ENCODE data around the gene STAT3. TPM values are rescaled to one million over a fixed set of nuclear protein-coding genes. Genes with fewer than 3 reads are reported as not detected.
A peak's percentile ranks its signal among the peaks of the same experiment; 100 is the strongest.

Gene STAT3
- polyA plus RNA-seq, 3 donors from 2014 or later: 110 to 205 (median 127) TPM

DNA sequence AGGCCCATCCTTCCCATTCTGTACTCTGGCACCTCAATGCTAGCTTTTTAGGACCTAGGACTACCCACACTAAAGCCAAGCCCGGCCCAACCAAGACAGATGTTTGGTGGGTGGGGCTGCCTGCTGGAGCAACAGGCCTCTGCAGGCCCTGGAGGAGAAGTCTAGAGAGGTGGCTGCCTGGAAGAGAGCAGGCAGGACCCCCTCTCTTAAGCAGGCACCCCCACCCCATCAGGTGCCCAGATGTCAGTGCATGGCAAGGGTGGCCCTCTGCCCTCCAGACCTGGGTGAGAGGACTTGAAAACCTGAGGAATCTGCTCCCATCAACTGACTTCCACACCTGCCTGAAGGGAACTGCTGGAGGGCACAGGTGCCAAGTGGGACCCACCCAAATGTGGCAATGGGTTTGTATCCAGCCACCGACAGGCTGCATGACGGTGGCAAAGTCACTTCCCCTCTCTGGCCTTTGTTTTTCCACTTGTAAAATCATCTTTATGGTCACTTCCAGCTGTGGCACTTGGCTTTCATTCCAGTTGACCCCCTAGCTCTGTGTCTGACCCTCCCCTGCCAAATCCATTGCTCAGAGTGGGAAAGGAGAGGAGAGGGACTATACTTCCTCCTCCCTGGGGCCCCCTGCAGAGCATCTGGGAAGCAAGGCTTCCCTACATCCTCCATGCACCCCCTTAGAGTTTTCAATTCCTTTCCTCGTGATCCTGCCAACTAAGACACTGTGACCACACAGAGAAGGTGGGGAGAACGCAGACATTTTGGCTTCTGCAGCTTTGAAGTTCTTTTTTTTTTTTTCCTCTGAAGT, 101.6 kb downstream of the STAT3 start:
- H3K27me3 Mint-ChIP-seq (ENCODE audit: low read depth in 3 of 3): peaks cover 1 to 2% (median 2%) of the 10 kb centered on the region in 3 donors
- DNase-seq: no peak
- H3K36me3 Mint-ChIP-seq: peaks cover 0 to 2% (median 0%) of the 10 kb centered on the region in 3 donors
- no peaks in the 10 kb centered on the region for H3K9me3 Mint-ChIP-seq
- H3K27ac Mint-ChIP-seq: peak overlapping the region; percentile 89 to 96 (median 94)
- H3K4me1 Mint-ChIP-seq: peaks cover 37 to 48% of the 10 kb centered on the region in 2 donors
- H3K4me3 Mint-ChIP-seq: peak overlapping the region; percentile 86 to 92 (median 88)

DNA sequence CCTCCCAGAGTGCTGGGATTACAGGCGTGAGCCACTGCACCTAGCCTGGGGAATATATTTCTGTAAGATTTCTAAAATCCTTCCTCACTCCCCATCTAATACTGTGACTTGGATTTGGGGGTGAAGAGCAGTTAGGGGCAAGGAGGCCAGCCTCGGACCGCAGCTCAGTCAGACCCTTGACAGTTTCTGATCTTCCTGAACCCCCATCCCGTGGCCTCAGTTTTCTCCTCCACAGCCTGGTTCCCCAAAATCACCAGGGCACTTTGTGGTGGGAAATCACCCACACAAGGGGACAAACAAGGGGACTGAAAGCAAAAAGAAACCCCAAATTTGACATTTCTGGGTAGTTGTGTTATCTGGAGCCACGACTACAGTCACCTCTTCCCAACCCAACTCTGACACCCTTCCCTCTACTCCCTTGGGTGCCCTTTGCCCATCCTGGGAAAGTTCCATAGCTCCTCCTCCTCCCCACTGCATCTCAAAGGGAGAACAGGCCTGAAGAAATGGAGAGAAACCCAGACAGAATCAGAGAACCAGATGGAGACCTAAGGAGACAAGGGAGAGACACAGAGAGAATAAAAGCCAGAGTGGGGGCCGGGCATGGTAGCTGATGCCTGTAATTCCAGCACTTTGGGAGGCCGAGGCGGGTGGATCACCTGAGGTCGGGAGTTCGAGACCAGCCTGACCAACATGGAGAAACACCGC, 102.7 kb downstream of the STAT3 start:
- no peaks in the 10 kb centered on the region for H3K9me3 Mint-ChIP-seq
- H3K27me3 Mint-ChIP-seq (ENCODE audit: low read depth in 3 of 3): peaks cover 1 to 2% (median 2%) of the 10 kb centered on the region in 3 donors
- H3K27ac Mint-ChIP-seq: no peak overlapping the region
- no peak for DNase-seq
- H3K4me1 Mint-ChIP-seq: peaks cover 32 to 37% of the 10 kb centered on the region in 2 donors
- H3K36me3 Mint-ChIP-seq: no peaks in the 10 kb centered on the region
- H3K4me3 Mint-ChIP-seq: peak overlapping the region in 3 of 5 donors; percentile 6 to 41 (median 21)

DNA sequence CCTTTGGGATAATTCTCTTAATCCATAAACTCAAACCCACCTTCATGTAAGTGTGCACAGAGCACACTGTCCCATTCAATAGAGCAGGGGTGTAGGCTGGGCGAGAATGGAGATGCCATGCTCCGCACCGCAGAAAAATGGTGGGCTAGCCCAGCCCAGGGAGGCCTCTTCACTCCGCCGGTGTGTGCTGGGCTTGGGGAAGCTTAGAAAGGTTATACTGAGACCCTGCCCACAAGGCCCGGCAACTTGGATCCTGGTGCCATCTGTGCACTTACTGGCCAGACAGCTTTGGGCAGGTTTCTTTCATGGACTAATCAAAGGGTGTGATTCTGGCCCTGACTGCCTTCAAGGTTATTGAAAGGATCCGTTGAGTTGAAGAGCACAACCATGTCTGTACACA, 103.7 kb downstream of the STAT3 start:
- Mint-ChIP-seq H3K27ac (no peak overlapping the region), H3K36me3 (no peaks in the 10 kb centered on the region), H3K4me3 (no peak overlapping the region), H3K9me3 (no peaks in the 10 kb centered on the region), H3K27me3 (ENCODE audit: low read depth in 3 of 3) (peaks cover 2 to 3% (median 2%) of the 10 kb centered on the region in 3 donors), H3K4me1 (peaks cover 26 to 28% of the 10 kb centered on the region in 2 donors)
- DNase-seq: no peak

DNA sequence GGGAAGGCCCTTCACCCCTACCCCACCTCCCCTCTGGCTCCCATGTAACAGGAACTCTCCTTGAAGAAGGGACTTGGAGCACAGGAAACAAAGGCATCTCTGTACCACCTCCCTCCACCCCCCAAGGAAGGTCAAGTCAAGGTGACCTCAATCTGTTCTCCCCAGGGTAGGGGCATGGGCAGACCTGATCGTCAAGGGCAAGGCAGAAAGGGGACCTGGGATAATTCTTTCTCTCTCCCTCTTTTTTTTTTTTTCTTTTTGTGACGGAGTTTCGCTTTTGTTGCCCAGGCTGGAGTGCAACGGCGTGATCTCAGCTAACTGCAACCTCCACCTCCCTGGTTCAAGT, 104.2 kb downstream of the STAT3 start:
- H3K36me3 Mint-ChIP-seq: no peaks in the 10 kb centered on the region
- no peak overlapping the region for H3K27ac Mint-ChIP-seq
- no peak overlapping the region for H3K4me3 Mint-ChIP-seq
- peaks cover 21 to 22% of the 10 kb centered on the region in 2 donors for H3K4me1 Mint-ChIP-seq
- H3K27me3 Mint-ChIP-seq (ENCODE audit: low read depth in 3 of 3): peaks cover 0 to 3% (median 2%) of the 10 kb centered on the region in 3 donors
- H3K9me3 Mint-ChIP-seq: no peaks in the 10 kb centered on the region
- no peak for DNase-seq

DNA sequence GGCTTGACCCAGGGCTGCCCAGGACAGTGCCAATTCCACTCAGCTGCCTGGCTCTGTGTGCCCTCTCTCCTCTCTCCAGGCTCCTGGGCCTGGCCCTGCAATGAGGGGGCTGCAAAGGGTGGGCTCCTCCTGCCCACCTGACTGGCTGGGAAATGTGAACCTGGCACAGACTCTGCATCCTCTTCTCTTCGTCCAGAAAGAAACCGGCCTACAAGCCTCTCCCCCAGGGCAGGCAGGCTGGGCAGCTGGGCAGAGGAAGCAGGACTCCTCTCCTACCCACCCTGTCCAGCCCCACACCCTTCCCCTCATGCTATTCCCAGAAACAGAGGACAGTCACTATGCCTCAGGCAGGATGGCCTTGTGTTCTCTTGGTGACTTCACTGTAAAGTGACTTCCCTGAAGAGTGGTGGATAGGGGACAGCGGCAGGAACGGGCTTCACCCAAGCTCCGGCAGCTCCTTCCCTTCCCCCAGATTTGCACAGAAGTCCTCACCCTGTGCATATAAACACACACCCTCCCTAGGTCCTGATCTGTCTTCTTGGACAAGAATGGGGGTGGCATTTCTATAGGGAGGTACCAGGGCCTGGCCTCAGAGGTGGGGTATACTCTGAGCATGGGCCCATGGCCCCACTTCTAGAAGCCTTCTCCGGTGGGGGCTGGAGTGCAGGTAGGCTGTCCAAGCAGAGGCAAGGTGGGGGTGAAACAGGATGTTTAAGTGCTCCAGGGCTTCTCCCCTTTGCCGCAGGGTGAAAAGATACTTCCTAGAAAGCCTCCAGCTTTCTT, 104.8 kb downstream of the STAT3 start:
- H3K27ac Mint-ChIP-seq: no peak overlapping the region
- no peak for DNase-seq
- peaks cover 20% of the 10 kb centered on the region in 2 donors for H3K4me1 Mint-ChIP-seq

DNA sequence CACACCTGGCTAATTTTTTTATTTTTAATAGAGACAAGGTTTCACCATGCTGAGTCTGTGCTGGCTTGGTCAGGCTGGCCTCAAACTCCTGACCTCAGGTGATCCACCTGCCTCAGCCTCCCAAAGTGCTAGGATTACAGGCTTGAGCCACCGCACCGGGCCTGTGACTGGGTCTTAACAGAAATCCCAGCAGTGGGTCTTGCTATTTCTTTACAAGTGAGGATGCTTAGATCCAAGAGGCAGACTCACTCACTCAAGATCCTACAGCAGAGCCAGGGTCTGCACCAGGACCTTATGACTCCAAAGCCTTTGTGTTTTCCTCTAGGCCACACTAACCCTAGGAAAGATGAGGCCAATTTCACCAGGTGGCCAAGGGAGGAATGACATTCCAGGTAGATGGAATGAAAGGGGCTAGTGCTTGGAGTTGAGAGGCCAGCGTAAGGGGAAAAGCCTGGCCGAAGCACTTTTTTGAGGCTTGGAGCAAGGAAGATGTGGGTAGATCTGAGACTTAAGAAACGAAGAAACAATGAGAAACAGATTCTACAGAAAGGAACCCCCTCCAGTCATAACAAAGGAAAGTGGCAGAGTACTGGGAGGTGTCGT, 105.7 kb downstream of the STAT3 start:
- no peak overlapping the region for H3K27ac Mint-ChIP-seq
- no peaks in the 10 kb centered on the region for H3K9me3 Mint-ChIP-seq
- no peak overlapping the region for H3K4me3 Mint-ChIP-seq
- no peaks in the 10 kb centered on the region for H3K36me3 Mint-ChIP-seq
- DNase-seq: no peak
- peaks cover 21 to 22% of the 10 kb centered on the region in 2 donors for H3K4me1 Mint-ChIP-seq
- H3K27me3 Mint-ChIP-seq (ENCODE audit: low read depth in 3 of 3): peaks cover 0 to 6% (median 2%) of the 10 kb centered on the region in 3 donors

More for the DNA sequence above, 104.8 kb downstream of the STAT3 start:
- Mint-ChIP-seq H3K36me3 (no peaks in the 10 kb centered on the region), H3K27me3 (ENCODE audit: low read depth in 3 of 3) (peaks cover 0 to 3% (median 2%) of the 10 kb centered on the region in 3 donors), H3K9me3 (no peaks in the 10 kb centered on the region), H3K4me3 (no peak overlapping the region)

DNA sequence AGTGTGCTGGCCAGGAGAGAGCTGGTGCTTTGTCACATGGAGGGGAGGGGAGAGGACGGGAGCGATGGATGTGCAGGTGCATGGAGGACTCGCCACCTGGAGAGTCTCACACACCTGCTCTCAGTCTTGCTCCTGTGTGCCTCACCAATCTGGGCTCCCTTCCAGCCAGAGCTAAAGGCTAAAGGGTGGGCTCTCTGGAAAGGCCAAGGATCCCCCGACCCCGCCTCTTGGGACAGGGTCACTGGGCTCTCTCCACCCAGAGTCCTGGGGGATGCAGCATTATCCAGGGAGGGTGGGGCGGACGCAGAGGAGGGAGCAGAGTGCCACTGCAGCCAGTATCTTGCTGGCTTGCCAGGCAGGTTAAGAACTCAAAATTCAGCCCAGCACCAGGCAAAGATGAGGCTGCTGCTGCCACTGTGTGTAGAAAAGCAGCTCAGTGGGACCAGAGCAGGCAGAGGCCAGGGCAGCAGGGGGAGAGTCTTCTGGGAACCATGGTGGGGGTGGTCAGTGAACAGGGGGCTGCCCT, 106.6 kb downstream of the STAT3 start:
- no peak overlapping the region for H3K4me3 Mint-ChIP-seq
- DNase-seq: no peak
- no peaks in the 10 kb centered on the region for H3K9me3 Mint-ChIP-seq

DNA sequence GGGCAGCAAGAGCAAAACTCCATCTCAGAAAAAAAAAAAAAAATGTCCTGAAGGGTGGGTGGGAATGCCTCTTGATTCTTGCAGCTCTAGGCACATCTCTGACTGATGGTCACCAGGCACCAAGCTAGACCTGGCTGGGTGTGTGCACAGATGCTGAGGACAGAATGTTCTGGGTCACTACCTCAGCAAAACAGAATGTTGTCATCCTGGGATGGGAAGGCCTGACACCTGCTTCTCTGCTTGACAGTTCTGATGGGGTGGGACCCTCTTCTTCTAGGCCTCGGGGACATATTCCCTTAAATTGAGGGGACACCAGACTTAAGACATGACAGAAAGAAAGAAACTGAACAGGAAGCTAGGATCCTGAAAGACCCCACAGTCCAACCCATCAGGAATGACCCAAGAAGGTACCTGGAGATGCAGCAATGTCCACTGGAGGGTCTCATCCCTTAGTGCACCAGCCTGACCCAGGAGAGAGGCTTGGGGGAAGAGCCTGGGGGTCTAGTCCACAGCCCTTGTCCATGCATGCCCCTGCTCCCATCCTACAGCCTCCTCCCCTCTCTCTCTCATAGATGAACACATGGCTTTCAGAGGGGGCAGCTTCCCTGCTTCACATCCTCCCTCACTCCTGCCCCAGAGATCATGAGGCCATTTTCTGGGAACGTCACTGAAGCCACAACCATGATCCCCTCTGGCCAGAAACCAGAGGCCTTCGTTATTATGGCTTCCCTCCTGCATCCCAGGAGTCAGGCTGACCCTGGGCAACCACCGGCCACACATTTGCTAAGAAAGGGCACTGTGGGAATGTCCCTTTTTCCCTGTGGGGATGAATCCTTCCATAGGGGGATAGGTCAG, 108.2 kb downstream of the STAT3 start:
- H3K4me3 Mint-ChIP-seq: peak overlapping the region in 1 of 5 donors; percentile 18
- H3K36me3 Mint-ChIP-seq: peaks cover 0 to 3% (median 0%) of the 10 kb centered on the region in 3 donors
- no peak overlapping the region for H3K27ac Mint-ChIP-seq
- H3K27me3 Mint-ChIP-seq (ENCODE audit: low read depth in 3 of 3): peaks cover 3 to 10% (median 5%) of the 10 kb centered on the region in 3 donors
- peaks cover 21 to 23% of the 10 kb centered on the region in 2 donors for H3K4me1 Mint-ChIP-seq
- H3K9me3 Mint-ChIP-seq: no peaks in the 10 kb centered on the region
- DNase-seq: no peak

More for the DNA sequence above, 106.6 kb downstream of the STAT3 start:
- H3K36me3 Mint-ChIP-seq: no peaks in the 10 kb centered on the region
- peaks cover 20 to 21% of the 10 kb centered on the region in 2 donors for H3K4me1 Mint-ChIP-seq
- H3K27ac Mint-ChIP-seq: peak overlapping the region in 1 of 6 donors; percentile 12
- peaks cover 0 to 5% (median 2%) of the 10 kb centered on the region in 3 donors for H3K27me3 Mint-ChIP-seq (ENCODE audit: low read depth in 3 of 3)

DNA sequence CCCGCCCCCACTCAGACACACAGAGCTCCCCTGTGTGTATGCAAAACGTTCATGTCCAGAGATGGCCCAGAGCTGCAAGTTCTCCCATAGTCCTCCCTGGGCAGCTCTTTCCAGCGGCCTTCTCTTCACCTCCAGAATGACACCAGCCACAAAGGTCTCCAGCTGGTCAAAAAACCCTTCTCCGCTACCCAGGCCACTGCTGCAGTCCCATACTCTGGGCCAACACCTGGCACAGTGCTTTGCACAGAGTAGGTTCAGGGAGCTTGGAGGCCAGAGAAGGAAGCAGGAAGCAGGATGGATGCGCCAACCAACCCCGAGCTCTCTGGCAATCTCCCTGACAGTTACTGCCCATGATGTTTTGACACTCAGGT, 110.9 kb downstream of the STAT3 start:
- H3K9me3 Mint-ChIP-seq: no peaks in the 10 kb centered on the region
- DNase-seq: no peak
- H3K4me1 Mint-ChIP-seq: peaks cover 46 to 49% of the 10 kb centered on the region in 2 donors
- H3K27me3 Mint-ChIP-seq (ENCODE audit: low read depth in 3 of 3): peaks cover 3 to 18% (median 5%) of the 10 kb centered on the region in 3 donors
- H3K4me3 Mint-ChIP-seq: peak overlapping the region; percentile 74 to 88 (median 78)
- H3K36me3 Mint-ChIP-seq: peaks cover 0 to 3% (median 0%) of the 10 kb centered on the region in 3 donors
- peak overlapping the region; percentile 53 to 80 (median 72) for H3K27ac Mint-ChIP-seq

DNA sequence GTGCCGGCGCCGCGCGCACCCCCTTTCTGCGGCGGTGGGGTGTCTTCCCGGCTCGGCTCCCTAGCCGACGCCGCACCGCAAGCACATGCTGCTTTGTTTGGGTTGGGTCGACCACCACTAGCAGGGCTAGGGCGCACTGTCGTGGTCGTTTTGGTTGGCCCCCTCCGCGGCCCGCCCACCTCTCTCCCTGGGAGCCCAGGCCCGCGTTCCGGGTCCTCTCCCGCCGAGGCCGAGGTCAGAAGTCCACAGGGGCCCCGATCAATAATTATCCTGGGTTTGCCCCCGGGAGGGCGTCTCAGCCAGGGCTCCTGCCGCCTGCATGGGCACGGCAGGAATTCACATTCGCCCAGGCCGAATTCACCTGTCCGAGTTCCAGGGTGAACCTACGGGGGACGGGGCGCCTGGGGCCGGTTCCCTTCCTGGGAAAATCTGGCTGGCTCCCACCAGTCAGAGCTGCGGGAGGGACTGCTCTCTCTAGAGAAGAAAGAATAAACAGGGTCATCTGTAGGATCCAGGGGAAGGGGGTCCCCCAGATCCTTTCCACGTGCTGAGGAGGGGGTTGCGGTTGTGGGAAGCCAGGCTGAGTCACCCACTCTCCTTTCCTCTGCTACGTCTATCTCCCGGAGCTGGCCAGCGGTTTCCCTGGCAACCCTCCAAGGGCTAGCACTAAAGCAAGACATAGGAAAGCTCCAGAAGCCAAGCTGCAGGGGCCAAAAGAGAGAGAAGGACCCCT, 111.5 kb downstream of the STAT3 start:
- Mint-ChIP-seq H3K27ac (peak overlapping the region; percentile 55 to 80 (median 72)), H3K9me3 (no peaks in the 10 kb centered on the region), H3K4me3 (peak overlapping the region; percentile 74 to 88 (median 78)), H3K4me1 (peaks cover 51 to 55% of the 10 kb centered on the region in 2 donors), H3K27me3 (ENCODE audit: low read depth in 3 of 3) (peaks cover 3 to 18% (median 5%) of the 10 kb centered on the region in 3 donors), H3K36me3 (peaks cover 0 to 3% (median 0%) of the 10 kb centered on the region in 3 donors)
- no peak for DNase-seq

DNA sequence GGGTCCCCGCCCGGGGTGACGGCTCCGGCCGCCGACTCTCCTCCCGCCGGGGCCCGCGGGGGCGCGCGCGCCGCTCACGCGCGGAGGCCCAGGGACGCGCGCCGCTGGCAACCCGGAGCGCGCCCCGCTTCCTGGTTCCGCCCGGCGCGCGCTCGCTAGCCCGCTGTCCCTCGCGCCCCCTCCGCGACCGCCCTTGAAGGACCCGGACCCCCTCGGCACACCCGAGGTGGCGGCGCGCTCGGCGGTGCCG, 112.0 kb downstream of the STAT3 start, which contains the start of gene STAT5B:
STAT5B (minus strand) TSS at position 33 of the 250 bp plus-strand sequence. CDS start 44,264 bp downstream, outside the sequence.
- Mint-ChIP-seq H3K9me3 (no peaks in the 10 kb centered on the region), H3K4me1 (peaks cover 56 to 60% of the 10 kb centered on the region in 2 donors), H3K4me3 (peak within 1 kb of the TSS; percentile 93 to 100 (median 96)), H3K27ac (peak within 1 kb of the TSS; percentile 90 to 99 (median 97)), H3K27me3 (ENCODE audit: low read depth in 3 of 3) (peaks cover 3 to 18% (median 5%) of the 10 kb centered on the region in 3 donors), H3K36me3 (peaks cover 0 to 3% (median 0%) of the 10 kb centered on the region in 3 donors)
- DNase-seq: peak; percentile 77 to 83 (median 82)
